CD4-positive, CD25-positive, alpha-beta regulatory T cell (primary cell): ENCODE results near the gene MEGF11. TPM values are rescaled to one million over a fixed set of nuclear protein-coding genes. Genes with fewer than 3 reads are reported as not detected.

Source experiments
- ATAC-seq, 2 donors: fragments of 150-1000 bp; cut with Tn5 transposase; one replicate each; pipeline ENCODE4 v1.10.0; 2021; ENCODE audit warnings: low read depth in 2 of 2, moderate number of reproducible peaks in 2 of 2, moderate library complexity in 1 of 2
- DNase-seq, 3 donors: peaks; one replicate each; pipeline versions ENCODE4 v3.0.0 to v3.0.0-alpha.2; 2012 to 2022; ENCODE audit warnings: mixed read lengths in 1 of 3
- H3K27ac ChIP-seq: one replicate; pipeline ENCODE4 v1.7.0; 2013; ENCODE audit warnings: mild to moderate bottlenecking, low read length; ENCODE audit not compliant: insufficient read depth, poor library complexity, severe bottlenecking
- H3K27me3 ChIP-seq: one replicate; pipeline ENCODE4 v1.7.0; 2013; ENCODE audit warnings: low read length; ENCODE audit not compliant: control insufficient read depth, insufficient read depth
- H3K36me3 ChIP-seq: one replicate; pipeline ENCODE4 v1.7.0; 2013; ENCODE audit warnings: mild to moderate bottlenecking, low read length, moderate library complexity; ENCODE audit not compliant: control insufficient read depth, insufficient read depth
- H3K4me1 ChIP-seq: 2 replicates; pipeline ENCODE4 v1.7.0; 2013; ENCODE audit warnings: mild to moderate bottlenecking, low read length; ENCODE audit not compliant: insufficient read depth, control insufficient read depth, poor library complexity, severe bottlenecking
- H3K4me3 ChIP-seq: one replicate; pipeline ENCODE4 v1.7.0; 2013; ENCODE audit warnings: low read depth, mild to moderate bottlenecking, low read length, moderate library complexity
- H3K9me3 ChIP-seq, 2 experiments: 1 replicate in 1 of 2; 2 replicates in 1 of 2; pipeline ENCODE4 v1.7.0; 2013; ENCODE audit warnings: low read length in 2 of 2, mild to moderate bottlenecking in 1 of 2, moderate library complexity in 1 of 2; ENCODE audit not compliant: control insufficient read depth in 2 of 2
- H3K27ac Mint-ChIP-seq, 3 donors: one replicate each; pipeline ENCODE4 v1.8.0; 2020 to 2022; ENCODE audit warnings: mild to moderate bottlenecking in 3 of 3, mixed read lengths in 3 of 3, moderate library complexity in 2 of 3
- H3K27me3 Mint-ChIP-seq: one replicate; pipeline ENCODE4 v1.8.0; 2022; ENCODE audit warnings: mild to moderate bottlenecking, mixed read lengths
- H3K36me3 Mint-ChIP-seq: one replicate; pipeline ENCODE4 v1.8.0; 2020; ENCODE audit warnings: mixed read lengths
- H3K4me1 Mint-ChIP-seq, 4 donors: one replicate each; pipeline ENCODE4 v1.8.0; 2020 to 2022; ENCODE audit warnings: mixed read lengths in 4 of 4, mild to moderate bottlenecking in 1 of 4
- H3K4me3 Mint-ChIP-seq, 4 donors: one replicate each; pipeline ENCODE4 v1.8.0; 2020 to 2022; ENCODE audit warnings: mild to moderate bottlenecking in 4 of 4, mixed read lengths in 4 of 4, moderate library complexity in 3 of 4
- H3K9me3 Mint-ChIP-seq, 7 donors: one replicate each; pipeline ENCODE4 v1.8.0; 2020 to 2022; ENCODE audit warnings: mixed read lengths in 7 of 7, mild to moderate bottlenecking in 3 of 7, moderate library complexity in 2 of 7
- polyA plus RNA-seq, 4 donors: library from polyadenylated mRNA; unstranded; fragments of 300-500 nt; fragmentation: Illumina TruSeq; gene quantifications; one replicate each; pipeline ENCODE4 v1.2.3, GENCODE V29; 2021
- total RNA-seq: library from RNA; stranded (reverse); gene quantifications from one replicate; pipeline ENCODE4 v1.2.3, GENCODE V29; 2022

Gene MEGF11
- total and polyA plus RNA-seq, 5 donors from 2014 or later, result 0.02 to 0.29 (median 0.21) TPM; not detected in 2

GRCh38 chr15:66039117-66039871 lies 214.3 kb downstream of the MEGF11 start:
- Mint-ChIP-seq H3K4me1 (no peaks in the 10 kb centered on the region), H3K4me3 (no peak overlapping the region), H3K27me3 (peaks cover 29% of the 10 kb centered on the region), H3K27ac (no peak overlapping the region), H3K9me3 (peaks cover 0 to 6% (median 0%) of the 10 kb centered on the region in 7 donors), H3K36me3 (no peaks in the 10 kb centered on the region)
- no peak overlapping the region for H3K27ac ChIP-seq
- DNase-seq (no peak), ATAC-seq (no peak)
- H3K4me3 ChIP-seq, result no peak overlapping the region
- no peaks in the 10 kb centered on the region for H3K4me1 ChIP-seq
- H3K27me3 ChIP-seq, result peaks cover 10% of the 10 kb centered on the region
- H3K9me3 ChIP-seq, result no peaks in the 10 kb centered on the region
- H3K36me3 ChIP-seq, result no peaks in the 10 kb centered on the region

GRCh38 chr15:66038387-66039116 lies 215.0 kb downstream of the MEGF11 start:
- H3K36me3 Mint-ChIP-seq, result no peaks in the 10 kb centered on the region
- Histone ChIP-seq H3K27ac (no peak overlapping the region), H3K4me3 (no peak overlapping the region), H3K4me1 (no peaks in the 10 kb centered on the region), H3K36me3 (no peaks in the 10 kb centered on the region), H3K9me3 (no peaks in the 10 kb centered on the region), H3K27me3 (peaks cover 12% of the 10 kb centered on the region)
- DNase-seq, result no peak
- peaks cover 29% of the 10 kb centered on the region for H3K27me3 Mint-ChIP-seq
- peaks cover 0 to 6% (median 0%) of the 10 kb centered on the region in 7 donors for H3K9me3 Mint-ChIP-seq
- H3K27ac Mint-ChIP-seq, result no peak overlapping the region
- H3K4me1 Mint-ChIP-seq, result no peaks in the 10 kb centered on the region
- no peak for ATAC-seq
- H3K4me3 Mint-ChIP-seq, result no peak overlapping the region

- H3K27ac Mint-ChIP-seq, result no peak overlapping the region
- no peaks in the 10 kb centered on the region for H3K4me1 Mint-ChIP-seq
- no peak overlapping the region for H3K27ac ChIP-seq
- H3K9me3 ChIP-seq, result no peaks in the 10 kb centered on the region
- no peaks in the 10 kb centered on the region for H3K36me3 ChIP-seq
- H3K4me1 ChIP-seq, result no peaks in the 10 kb centered on the region
- no peak overlapping the region for H3K4me3 Mint-ChIP-seq
- DNase-seq (no peak), ATAC-seq (no peak)
- no peaks in the 10 kb centered on the region for H3K36me3 Mint-ChIP-seq
- H3K4me3 ChIP-seq, result no peak overlapping the region
- peaks cover 8% of the 10 kb centered on the region for H3K27me3 ChIP-seq
- H3K9me3 Mint-ChIP-seq, result peaks cover 0 to 7% (median 2%) of the 10 kb centered on the region in 7 donors
- peaks cover 28% of the 10 kb centered on the region for H3K27me3 Mint-ChIP-seq
Observed at GRCh38 chr15:66036859-66037258, 216.7 kb downstream of the MEGF11 start.

GRCh38 chr15:66035901-66036300 lies 217.6 kb downstream of the MEGF11 start:
- Mint-ChIP-seq H3K9me3 (peaks cover 0 to 13% (median 4%) of the 10 kb centered on the region in 7 donors), H3K4me1 (no peaks in the 10 kb centered on the region), H3K36me3 (no peaks in the 10 kb centered on the region), H3K4me3 (no peak overlapping the region), H3K27me3 (peaks cover 24% of the 10 kb centered on the region), H3K27ac (peak overlapping the region in 1 of 3 donors; percentile 85)
- no peaks in the 10 kb centered on the region for H3K4me1 ChIP-seq
- peaks cover 0 to 3% of the 10 kb centered on the region in 2 experiments for H3K9me3 ChIP-seq
- no peak overlapping the region for H3K27ac ChIP-seq
- no peak for DNase-seq
- ATAC-seq, result no peak
- no peaks in the 10 kb centered on the region for H3K36me3 ChIP-seq
- H3K27me3 ChIP-seq, result peaks cover 5% of the 10 kb centered on the region
- H3K4me3 ChIP-seq, result no peak overlapping the region

- Mint-ChIP-seq H3K27me3 (peaks cover 10% of the 10 kb centered on the region), H3K27ac (no peak overlapping the region), H3K9me3 (peaks cover 0 to 13% (median 4%) of the 10 kb centered on the region in 7 donors), H3K4me3 (no peak overlapping the region), H3K36me3 (no peaks in the 10 kb centered on the region), H3K4me1 (peaks cover 0 to 4% (median under 1%) of the 10 kb centered on the region in 4 donors)
- H3K27me3 ChIP-seq, result peaks cover 2% of the 10 kb centered on the region
- H3K36me3 ChIP-seq, result no peaks in the 10 kb centered on the region
- H3K4me1 ChIP-seq, result no peaks in the 10 kb centered on the region
- H3K9me3 ChIP-seq, result peaks cover 0 to 3% of the 10 kb centered on the region in 2 experiments
- no peak overlapping the region for H3K4me3 ChIP-seq
- DNase-seq (no peak), ATAC-seq (no peak)
- H3K27ac ChIP-seq, result no peak overlapping the region
Observed at GRCh38 chr15:66033143-66033542, 220.4 kb downstream of the MEGF11 start.

- Mint-ChIP-seq H3K4me3 (no peak overlapping the region), H3K9me3 (peaks cover 0 to 13% (median 4%) of the 10 kb centered on the region in 7 donors), H3K4me1 (peaks cover 0 to 4% (median under 1%) of the 10 kb centered on the region in 4 donors), H3K27ac (no peak overlapping the region), H3K27me3 (peaks cover 10% of the 10 kb centered on the region), H3K36me3 (no peaks in the 10 kb centered on the region)
- H3K4me3 ChIP-seq, result no peak overlapping the region
- no peak for DNase-seq
- no peak for ATAC-seq
- no peak overlapping the region for H3K27ac ChIP-seq
- H3K36me3 ChIP-seq, result no peaks in the 10 kb centered on the region
- peaks cover 2% of the 10 kb centered on the region for H3K27me3 ChIP-seq
- peaks cover 0 to 3% of the 10 kb centered on the region in 2 experiments for H3K9me3 ChIP-seq
- no peaks in the 10 kb centered on the region for H3K4me1 ChIP-seq
Observed at GRCh38 chr15:66032006-66032405, 221.5 kb downstream of the MEGF11 start.

GRCh38 chr15:66030650-66031049 lies 222.9 kb downstream of the MEGF11 start:
- Histone ChIP-seq H3K27ac (no peak overlapping the region), H3K9me3 (peaks cover 0 to 3% of the 10 kb centered on the region in 2 experiments), H3K4me1 (no peaks in the 10 kb centered on the region), H3K27me3 (peaks cover 2% of the 10 kb centered on the region), H3K36me3 (no peaks in the 10 kb centered on the region), H3K4me3 (no peak overlapping the region)
- H3K36me3 Mint-ChIP-seq, result no peaks in the 10 kb centered on the region
- H3K27me3 Mint-ChIP-seq, result peaks cover 11% of the 10 kb centered on the region
- no peak overlapping the region for H3K4me3 Mint-ChIP-seq
- no peak for ATAC-seq
- H3K4me1 Mint-ChIP-seq, result peaks cover 0 to 4% (median under 1%) of the 10 kb centered on the region in 4 donors
- DNase-seq, result no peak
- peaks cover 0 to 13% (median 2%) of the 10 kb centered on the region in 7 donors for H3K9me3 Mint-ChIP-seq
- no peak overlapping the region for H3K27ac Mint-ChIP-seq
